MM.1S (cell line): ENCODE results near the gene GREB1.

Experiments
- EZH2 ChIP-seq: fragments of 300-600 bp; sonication (generic); optimal IDR thresholded peaks from 2 replicates; pipeline ENCODE3; 2017; ENCODE audit warnings: low read depth, mild to moderate bottlenecking, antibody characterized with exemption, low read length, mixed read lengths
- EZH2phosphoT487 ChIP-seq: fragments of 300-600 bp; sonication (generic); IDR thresholded peaks from 2 replicates; pipeline ENCODE4 v1.6.1; 2018; ENCODE audit warnings: antibody characterized with exemption, low read length
- TF ChIP-seq, protein P1 (sequence below): fragments of 300-600 bp; sonication (generic); IDR thresholded peaks from 2 replicates; pipeline ENCODE4 v1.5.1; 2016; ENCODE audit warnings: antibody characterized with exemption, low read length, mixed read lengths

DNA sequence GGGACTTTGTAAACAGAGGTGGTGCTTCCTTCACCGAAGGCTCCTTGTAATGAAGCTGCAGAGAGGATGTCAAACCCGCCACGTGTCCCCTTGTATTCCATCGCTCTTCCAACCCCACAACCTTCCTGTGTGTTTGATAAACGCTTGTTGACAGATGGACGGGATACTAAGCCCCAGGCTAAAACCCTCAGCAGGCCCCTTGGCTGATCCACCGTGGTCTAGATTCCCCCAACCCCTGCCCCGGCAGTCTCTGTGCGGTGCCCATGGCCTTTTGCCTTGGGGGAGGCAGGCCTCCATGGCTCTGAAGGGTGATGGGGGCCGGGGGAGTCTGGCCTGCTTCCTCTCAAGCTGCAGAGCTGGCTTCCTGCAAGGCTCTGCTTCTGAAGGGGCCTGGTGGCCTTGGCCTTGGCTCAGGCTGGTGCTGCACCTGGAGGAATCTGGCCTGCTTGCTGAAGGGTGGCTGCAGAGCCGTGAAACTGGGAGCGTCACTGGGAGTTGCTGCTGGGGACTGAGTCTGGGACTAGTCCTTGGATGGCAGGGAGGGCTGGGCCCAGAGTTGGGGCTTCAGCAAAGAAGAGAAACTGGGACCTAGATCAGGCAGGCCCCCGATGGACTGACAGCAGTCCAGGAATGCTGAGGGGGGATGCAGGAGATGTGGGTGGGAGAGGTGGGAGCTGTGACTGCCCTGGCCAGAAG, 145.8 kb downstream of the GREB1 start:
- TF ChIP-seq EZH2, result no peak
- TF ChIP-seq, protein P1, sequence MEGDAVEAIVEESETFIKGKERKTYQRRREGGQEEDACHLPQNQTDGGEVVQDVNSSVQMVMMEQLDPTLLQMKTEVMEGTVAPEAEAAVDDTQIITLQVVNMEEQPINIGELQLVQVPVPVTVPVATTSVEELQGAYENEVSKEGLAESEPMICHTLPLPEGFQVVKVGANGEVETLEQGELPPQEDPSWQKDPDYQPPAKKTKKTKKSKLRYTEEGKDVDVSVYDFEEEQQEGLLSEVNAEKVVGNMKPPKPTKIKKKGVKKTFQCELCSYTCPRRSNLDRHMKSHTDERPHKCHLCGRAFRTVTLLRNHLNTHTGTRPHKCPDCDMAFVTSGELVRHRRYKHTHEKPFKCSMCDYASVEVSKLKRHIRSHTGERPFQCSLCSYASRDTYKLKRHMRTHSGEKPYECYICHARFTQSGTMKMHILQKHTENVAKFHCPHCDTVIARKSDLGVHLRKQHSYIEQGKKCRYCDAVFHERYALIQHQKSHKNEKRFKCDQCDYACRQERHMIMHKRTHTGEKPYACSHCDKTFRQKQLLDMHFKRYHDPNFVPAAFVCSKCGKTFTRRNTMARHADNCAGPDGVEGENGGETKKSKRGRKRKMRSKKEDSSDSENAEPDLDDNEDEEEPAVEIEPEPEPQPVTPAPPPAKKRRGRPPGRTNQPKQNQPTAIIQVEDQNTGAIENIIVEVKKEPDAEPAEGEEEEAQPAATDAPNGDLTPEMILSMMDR, result no peak
- TF ChIP-seq EZH2phosphoT487, result no peak
